Measurements from ENCODE around the gene BLNK.

- TF ChIP-seq CTCF (conservative IDR thresholded peaks at IDR 0.05 in 1 of 2, IDR thresholded peaks at IDR 0.05 in 1 of 2; ENCODE audit: low read depth in 1 of 2, low read length in 2 of 2) (no peak), EZH2 (IDR thresholded peaks at IDR 0.05; ENCODE audit: low read length, missing control alignments) (no peak)
These were observed 14.0 kb upstream of the BLNK start for GRCh38 chr10:96285331-96285752.

Data from fibroblast of lung (primary cell).